ENCODE data around the gene COPS7A.

COPS7A gene

GRCh38 chr12:6767353-6768319 is 43.8 kb downstream of the COPS7A start:
- Histone ChIP-seq H3K36me3 (ENCODE audit: insufficient read depth, low read length) (peaks cover 25% of the 10 kb centered on the region), H3K9me3 (replicated peaks; ENCODE audit: low read length) (no peaks in the 10 kb centered on the region), H3K4me1 (ENCODE audit: control insufficient read depth, insufficient read depth, low read length) (peaks cover 45% of the 10 kb centered on the region), H3K27me3 (ENCODE audit: control insufficient read depth, insufficient read depth, low read length) (no peaks in the 10 kb centered on the region), H3K9ac (ENCODE audit: low read depth, low read length) (peak overlapping the region; percentile 86), H3K4me2 (ENCODE audit: low read length) (peak overlapping the region; percentile 93), H3K4me3 (ENCODE audit: low read length) (peak overlapping the region; percentile 98)

GRCh38 chr12:6768437-6768914 is 44.6 kb downstream of the COPS7A start:
- Histone ChIP-seq H3K27me3 (ENCODE audit: control insufficient read depth, insufficient read depth, low read length) (no peaks in the 10 kb centered on the region), H3K4me2 (ENCODE audit: low read length) (peak overlapping the region; percentile 93), H3K9ac (ENCODE audit: low read depth, low read length) (peak overlapping the region; percentile 86), H3K9me3 (replicated peaks; ENCODE audit: low read length) (no peaks in the 10 kb centered on the region), H3K4me3 (ENCODE audit: low read length) (peak overlapping the region; percentile 98), H3K4me1 (ENCODE audit: control insufficient read depth, insufficient read depth, low read length) (peaks cover 40% of the 10 kb centered on the region), H3K36me3 (ENCODE audit: insufficient read depth, low read length) (peaks cover 28% of the 10 kb centered on the region)

- Histone ChIP-seq H3K4me1 (ENCODE audit: control insufficient read depth, insufficient read depth, low read length) (peaks cover 35% of the 10 kb centered on the region), H3K27me3 (ENCODE audit: control insufficient read depth, insufficient read depth, low read length) (no peaks in the 10 kb centered on the region), H3K36me3 (ENCODE audit: insufficient read depth, low read length) (peaks cover 28% of the 10 kb centered on the region), H3K9ac (ENCODE audit: low read depth, low read length) (peak overlapping the region; percentile 86), H3K4me2 (ENCODE audit: low read length) (peak overlapping the region; percentile 93), H3K9me3 (replicated peaks; ENCODE audit: low read length) (no peaks in the 10 kb centered on the region), H3K4me3 (ENCODE audit: low read length) (peak overlapping the region; percentile 98)
These were observed 45.1 kb downstream of the COPS7A start for GRCh38 chr12:6768990-6769389.

DNA sequence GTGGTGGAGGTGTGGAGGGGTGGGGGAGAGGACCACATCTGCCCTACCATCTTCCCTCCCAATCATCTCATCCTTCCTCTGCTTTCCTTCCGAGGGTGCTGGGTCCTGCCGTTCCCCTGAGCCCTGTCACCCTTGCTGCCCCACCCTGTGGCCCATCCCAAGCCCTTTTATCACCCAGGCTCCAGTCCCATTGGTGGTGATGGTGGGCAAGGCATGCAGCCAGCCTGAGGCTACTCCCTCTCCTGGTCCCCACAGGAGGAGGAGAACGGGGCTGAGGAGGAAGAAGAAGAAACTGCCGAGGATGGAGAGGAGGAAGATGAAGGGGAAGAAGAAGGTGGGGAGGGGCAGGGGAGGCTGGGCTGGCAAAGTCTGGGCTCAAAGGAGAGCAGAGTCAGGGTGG is 45.8 kb downstream of the COPS7A start:
- Histone ChIP-seq H3K27me3 (ENCODE audit: control insufficient read depth, insufficient read depth, low read length) (no peaks in the 10 kb centered on the region), H3K9me3 (replicated peaks; ENCODE audit: low read length) (no peaks in the 10 kb centered on the region), H3K4me2 (ENCODE audit: low read length) (peak overlapping the region; percentile 93), H3K36me3 (ENCODE audit: insufficient read depth, low read length) (peaks cover 28% of the 10 kb centered on the region), H3K4me3 (ENCODE audit: low read length) (no peak overlapping the region), H3K4me1 (ENCODE audit: control insufficient read depth, insufficient read depth, low read length) (peaks cover 30% of the 10 kb centered on the region), H3K9ac (ENCODE audit: low read depth, low read length) (no peak overlapping the region)

GRCh38 chr12:6770094-6770493 is 46.2 kb downstream of the COPS7A start:
- Histone ChIP-seq H3K4me2 (ENCODE audit: low read length) (no peak overlapping the region), H3K4me3 (ENCODE audit: low read length) (no peak overlapping the region), H3K9ac (ENCODE audit: low read depth, low read length) (no peak overlapping the region), H3K36me3 (ENCODE audit: insufficient read depth, low read length) (peaks cover 32% of the 10 kb centered on the region), H3K4me1 (ENCODE audit: control insufficient read depth, insufficient read depth, low read length) (peaks cover 26% of the 10 kb centered on the region), H3K27me3 (ENCODE audit: control insufficient read depth, insufficient read depth, low read length) (no peaks in the 10 kb centered on the region), H3K9me3 (replicated peaks; ENCODE audit: low read length) (no peaks in the 10 kb centered on the region)

- Histone ChIP-seq H3K36me3 (ENCODE audit: insufficient read depth, low read length) (peaks cover 37% of the 10 kb centered on the region), H3K27me3 (ENCODE audit: control insufficient read depth, insufficient read depth, low read length) (no peaks in the 10 kb centered on the region), H3K9ac (ENCODE audit: low read depth, low read length) (no peak overlapping the region), H3K4me1 (ENCODE audit: control insufficient read depth, insufficient read depth, low read length) (peaks cover 20% of the 10 kb centered on the region), H3K4me3 (ENCODE audit: low read length) (no peak overlapping the region), H3K9me3 (replicated peaks; ENCODE audit: low read length) (no peaks in the 10 kb centered on the region), H3K4me2 (ENCODE audit: low read length) (no peak overlapping the region)
These were observed 46.8 kb downstream of the COPS7A start for GRCh38 chr12:6770600-6770999.

DNA sequence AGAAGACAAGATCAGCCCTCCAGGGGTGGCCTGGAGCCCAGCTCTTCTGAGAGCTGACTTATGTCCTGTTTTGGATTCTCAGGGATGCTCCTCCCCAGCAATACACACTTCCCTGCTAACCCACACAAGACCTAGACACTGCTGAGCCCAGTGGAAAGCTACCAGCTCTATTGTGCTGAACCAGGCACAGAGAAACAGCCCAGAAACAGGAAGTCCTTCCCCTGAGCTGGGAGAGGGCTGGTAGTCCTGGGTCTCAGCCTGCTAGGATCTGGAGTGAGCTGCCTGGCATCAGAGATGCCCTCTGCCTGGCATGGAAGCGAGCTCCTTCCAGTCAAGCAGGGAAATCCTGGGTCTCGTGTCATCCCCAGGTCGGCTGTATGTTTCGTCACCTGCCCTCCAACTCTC is 47.2 kb downstream of the COPS7A start:
- no peak overlapping the region for H3K4me2 ChIP-seq (ENCODE audit: low read length)
- no peak overlapping the region for H3K4me3 ChIP-seq (ENCODE audit: low read length)
- H3K4me1 ChIP-seq (ENCODE audit: control insufficient read depth, insufficient read depth, low read length), result peaks cover 16% of the 10 kb centered on the region
- no peaks in the 10 kb centered on the region for H3K27me3 ChIP-seq (ENCODE audit: control insufficient read depth, insufficient read depth, low read length)
- no peaks in the 10 kb centered on the region for H3K9me3 ChIP-seq (replicated peaks; ENCODE audit: low read length)
- H3K9ac ChIP-seq (ENCODE audit: low read depth, low read length), result no peak overlapping the region
- peaks cover 42% of the 10 kb centered on the region for H3K36me3 ChIP-seq (ENCODE audit: insufficient read depth, low read length)

DNA sequence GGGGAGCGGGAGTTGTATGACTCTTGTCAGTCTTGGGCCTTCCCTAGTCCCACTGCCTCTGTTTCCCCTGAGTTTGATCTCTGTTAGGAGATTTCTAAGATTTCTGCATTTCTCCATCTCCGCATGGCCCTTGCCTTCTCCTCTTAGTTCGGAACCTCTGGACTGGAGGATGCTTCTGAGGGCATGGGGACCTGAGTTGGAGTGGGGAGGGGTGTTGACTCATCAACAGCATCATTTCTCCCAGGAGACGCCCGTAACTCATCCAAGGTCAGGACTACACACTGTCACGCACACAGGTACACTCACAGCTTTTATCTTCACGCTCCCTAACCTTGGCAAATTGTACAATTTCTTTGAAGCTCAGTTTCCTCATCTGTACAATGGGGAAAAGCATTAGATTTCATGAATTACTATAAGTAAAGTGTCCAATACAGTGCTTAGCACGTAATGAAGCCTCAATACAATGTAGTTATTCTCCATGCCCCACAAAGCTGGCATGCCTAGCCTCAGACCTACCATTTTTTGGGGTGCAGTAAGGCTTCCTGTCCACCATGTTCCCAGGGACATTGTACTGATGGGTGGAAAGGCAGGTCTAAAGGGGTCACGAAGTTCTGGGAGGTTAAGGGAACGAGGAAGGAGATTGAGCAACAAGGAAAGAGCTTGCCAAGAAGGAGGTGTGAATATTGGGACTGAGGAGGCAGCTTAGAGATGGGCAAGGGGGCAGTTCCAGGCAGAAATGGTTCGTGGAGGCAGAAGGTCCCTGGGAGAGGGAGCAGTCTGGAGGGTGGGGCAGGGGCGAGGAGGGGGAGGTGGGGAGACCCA is 47.9 kb downstream of the COPS7A start:
- Histone ChIP-seq H3K9ac (ENCODE audit: low read depth, low read length) (no peak overlapping the region), H3K4me3 (ENCODE audit: low read length) (no peak overlapping the region), H3K27me3 (ENCODE audit: control insufficient read depth, insufficient read depth, low read length) (no peaks in the 10 kb centered on the region), H3K4me2 (ENCODE audit: low read length) (no peak overlapping the region), H3K9me3 (replicated peaks; ENCODE audit: low read length) (no peaks in the 10 kb centered on the region), H3K4me1 (ENCODE audit: control insufficient read depth, insufficient read depth, low read length) (peaks cover 16% of the 10 kb centered on the region), H3K36me3 (ENCODE audit: insufficient read depth, low read length) (peaks cover 44% of the 10 kb centered on the region)

GRCh38 chr12:6772331-6772695 is 48.5 kb downstream of the COPS7A start, which contains the start of gene LAG3:
Gene LAG3, plus strand, starts transcription at chr12:6772520. Its CDS starts 333 bp downstream, at chr12:6772853.
- peaks cover 16% of the 10 kb centered on the region for H3K4me1 ChIP-seq (ENCODE audit: control insufficient read depth, insufficient read depth, low read length)
- no peaks in the 10 kb centered on the region for H3K27me3 ChIP-seq (ENCODE audit: control insufficient read depth, insufficient read depth, low read length)
- H3K9me3 ChIP-seq (replicated peaks; ENCODE audit: low read length), result no peaks in the 10 kb centered on the region
- H3K9ac ChIP-seq (ENCODE audit: low read depth, low read length), result no peak within 1 kb of the TSS
- peaks cover 44% of the 10 kb centered on the region for H3K36me3 ChIP-seq (ENCODE audit: insufficient read depth, low read length)
- no peak within 1 kb of the TSS for H3K4me2 ChIP-seq (ENCODE audit: low read length)
- no peak within 1 kb of the TSS for H3K4me3 ChIP-seq (ENCODE audit: low read length)

GRCh38 chr12:6772726-6773589 is 49.1 kb downstream of the COPS7A start:
- Histone ChIP-seq H3K36me3 (ENCODE audit: insufficient read depth, low read length) (peaks cover 44% of the 10 kb centered on the region), H3K9me3 (replicated peaks; ENCODE audit: low read length) (no peaks in the 10 kb centered on the region), H3K27me3 (ENCODE audit: control insufficient read depth, insufficient read depth, low read length) (no peaks in the 10 kb centered on the region), H3K4me3 (ENCODE audit: low read length) (no peak overlapping the region), H3K4me1 (ENCODE audit: control insufficient read depth, insufficient read depth, low read length) (peaks cover 16% of the 10 kb centered on the region), H3K9ac (ENCODE audit: low read depth, low read length) (no peak overlapping the region), H3K4me2 (ENCODE audit: low read length) (no peak overlapping the region)

All from skeletal muscle satellite cell (primary cell).